SKM-1 treated with dmso at 0.1 percent for 144 hours (cell line): ENCODE results near the gene RASSF4.

Source experiments
- DNase-seq: peaks from one replicate; lab custom pipeline; 2025; ENCODE audit not compliant: unreplicated experiment; lab: John Stamatoyannopoulos, UW

RASSF4 gene

DNA sequence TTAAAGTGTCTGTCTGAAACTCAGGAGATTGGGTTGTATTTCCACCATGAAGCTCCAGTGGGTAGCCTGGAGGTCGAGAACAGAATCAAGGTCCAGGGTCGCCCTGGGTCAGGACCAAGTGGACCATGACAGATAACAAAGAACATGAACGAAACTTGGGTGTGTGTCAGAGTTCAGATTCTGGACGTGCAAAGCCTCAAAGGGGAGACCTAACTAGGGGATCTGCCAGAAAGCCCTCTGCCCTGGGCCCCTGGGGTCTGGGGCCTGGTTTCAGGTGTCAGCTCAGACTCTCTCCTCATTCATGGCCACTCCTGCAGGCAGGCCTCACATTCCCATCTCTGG lies 1.6 kb downstream of the RASSF4 start:
- no peak for DNase-seq

DNA sequence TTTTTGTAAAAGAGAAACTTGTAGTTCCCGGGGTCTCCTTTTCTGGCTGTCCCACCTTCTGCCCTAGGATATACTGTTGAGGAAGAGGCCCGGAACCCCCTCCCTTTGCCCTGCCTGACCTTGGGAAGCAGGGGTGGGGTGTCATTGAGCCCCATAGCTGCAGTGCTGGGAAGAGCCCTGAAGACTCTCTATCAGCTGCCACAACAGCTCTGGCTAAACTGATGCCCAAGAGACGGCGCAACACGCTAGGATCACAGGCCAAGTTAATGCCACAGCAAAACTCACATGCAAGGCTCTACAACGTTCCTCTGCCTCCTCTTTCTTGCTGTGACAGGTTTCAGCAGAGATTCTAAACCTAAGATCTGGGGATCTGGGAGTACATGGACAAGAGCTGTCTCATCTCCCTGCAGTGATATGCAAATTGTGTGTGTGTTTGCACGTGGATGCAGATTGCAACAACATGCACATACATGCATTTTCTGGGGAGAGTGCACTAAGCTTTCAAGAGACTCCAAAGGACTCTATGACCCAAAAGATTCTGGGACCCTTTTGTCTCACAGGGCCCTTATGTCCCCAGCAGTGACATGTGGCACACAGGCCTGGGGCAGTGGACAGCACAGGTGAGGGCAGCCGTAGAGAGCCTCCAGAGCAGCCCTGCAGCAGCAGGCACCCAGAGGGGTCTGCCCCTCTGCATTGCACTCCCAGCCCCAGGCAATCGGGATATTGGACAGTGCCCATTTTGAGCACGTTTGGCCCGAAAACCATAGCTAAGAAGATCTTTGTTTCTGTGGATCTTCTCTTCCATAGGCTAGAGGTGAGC lies 2.5 kb downstream of the RASSF4 start:
- DNase-seq, result no peak

DNA sequence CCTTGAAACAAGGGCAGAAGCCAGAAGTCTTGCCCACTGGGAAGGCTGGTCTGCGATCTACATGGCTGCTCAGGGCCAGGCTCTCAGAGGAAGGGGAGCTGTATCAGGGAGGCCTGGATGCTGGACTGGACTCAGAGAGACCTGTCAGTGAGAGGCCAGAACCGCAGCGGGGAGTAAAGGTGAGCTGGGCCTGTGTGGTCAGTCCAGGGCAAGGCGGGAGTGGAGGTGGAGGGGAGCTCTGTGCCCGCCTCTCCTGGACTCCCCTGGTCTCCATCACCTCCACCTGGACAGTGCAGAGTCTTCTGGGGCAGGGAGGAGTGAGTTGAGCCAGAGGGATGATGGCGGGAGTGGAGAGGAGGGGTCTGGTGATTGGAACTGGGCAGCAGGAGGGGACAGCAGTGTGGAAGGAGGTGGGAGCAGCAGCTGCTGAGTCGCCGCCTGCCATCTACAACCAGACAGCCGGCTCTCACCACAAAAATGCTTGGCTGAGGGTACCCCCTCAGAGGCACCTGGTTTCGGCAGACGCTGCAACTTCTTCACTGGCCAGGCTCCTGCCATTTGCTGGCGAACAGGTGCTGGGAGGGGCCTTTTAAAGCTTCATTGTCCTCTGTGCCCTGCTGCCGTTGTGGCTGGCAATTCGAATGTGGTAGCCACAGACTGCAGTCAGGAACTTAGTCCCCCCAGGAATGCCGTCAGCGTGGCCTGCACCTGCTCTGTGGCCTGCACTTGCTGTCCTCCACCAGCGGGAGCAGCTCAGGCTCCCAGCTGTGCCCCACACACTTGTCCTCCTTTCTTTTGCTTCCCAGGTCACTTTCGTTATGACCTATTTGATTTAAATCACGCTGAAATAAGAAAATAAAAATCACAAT lies 3.5 kb downstream of the RASSF4 start:
- peak; percentile 25 for DNase-seq

DNA sequence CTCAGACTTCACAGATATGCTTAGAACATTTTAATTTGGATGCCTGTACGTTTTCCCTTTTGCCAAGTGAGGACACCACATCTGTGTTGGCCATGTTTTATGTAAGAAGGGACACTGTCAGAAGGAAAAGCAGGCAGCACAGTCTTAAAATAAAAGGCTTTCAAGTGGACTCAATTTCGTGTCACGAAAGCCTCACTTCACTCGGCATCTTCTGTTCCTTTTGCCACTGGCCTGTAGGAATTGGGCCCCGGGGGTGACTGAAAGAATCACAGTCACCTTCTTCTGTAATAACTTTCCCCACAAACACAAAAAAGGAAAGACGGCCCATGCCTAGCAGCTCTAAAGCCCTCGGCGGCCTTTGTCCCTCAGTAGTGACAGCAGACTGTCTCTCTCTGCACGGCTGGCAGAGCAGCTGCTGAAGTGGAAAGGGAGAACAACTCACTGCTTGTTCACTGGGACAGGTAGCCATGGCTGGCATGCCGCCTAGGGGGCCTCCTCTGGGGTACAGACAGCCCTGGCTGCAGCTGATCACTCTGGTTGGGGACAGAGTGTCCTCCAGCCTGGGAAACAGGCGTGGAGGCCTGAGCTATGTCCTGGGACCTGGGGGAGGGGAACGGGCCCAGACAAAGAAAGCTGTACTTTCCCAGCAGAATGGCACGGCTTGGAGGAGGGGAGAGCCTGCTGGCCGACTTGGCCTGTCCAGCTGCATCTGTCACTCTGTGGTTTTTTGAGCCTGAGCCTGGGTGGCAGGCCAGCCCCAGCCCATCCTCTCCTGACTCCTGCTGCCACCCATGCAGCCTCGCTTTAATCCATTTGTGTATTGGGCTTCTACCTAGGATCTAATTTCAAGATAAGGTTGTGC lies 4.4 kb downstream of the RASSF4 start:
- DNase-seq, result no peak

DNA sequence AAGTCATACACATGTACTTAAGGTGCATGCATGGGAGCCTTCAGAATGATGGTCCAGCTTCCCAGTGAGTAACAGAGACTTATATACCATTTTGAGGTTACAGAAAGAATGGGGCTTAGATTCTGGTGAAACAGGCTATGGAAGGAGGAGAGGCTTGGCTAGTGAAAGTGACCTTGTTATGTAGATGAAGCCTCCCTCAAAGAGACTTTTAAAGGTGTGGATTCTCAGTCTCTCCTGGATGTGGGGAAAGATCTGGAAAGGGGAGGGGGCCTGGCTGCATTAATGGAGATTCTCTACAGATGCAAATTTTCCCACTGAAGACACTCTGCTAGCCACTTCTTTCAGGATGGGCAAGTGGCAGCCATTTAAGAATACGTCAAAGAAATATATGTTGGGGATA lies 5.5 kb downstream of the RASSF4 start:
- no peak for DNase-seq

DNA sequence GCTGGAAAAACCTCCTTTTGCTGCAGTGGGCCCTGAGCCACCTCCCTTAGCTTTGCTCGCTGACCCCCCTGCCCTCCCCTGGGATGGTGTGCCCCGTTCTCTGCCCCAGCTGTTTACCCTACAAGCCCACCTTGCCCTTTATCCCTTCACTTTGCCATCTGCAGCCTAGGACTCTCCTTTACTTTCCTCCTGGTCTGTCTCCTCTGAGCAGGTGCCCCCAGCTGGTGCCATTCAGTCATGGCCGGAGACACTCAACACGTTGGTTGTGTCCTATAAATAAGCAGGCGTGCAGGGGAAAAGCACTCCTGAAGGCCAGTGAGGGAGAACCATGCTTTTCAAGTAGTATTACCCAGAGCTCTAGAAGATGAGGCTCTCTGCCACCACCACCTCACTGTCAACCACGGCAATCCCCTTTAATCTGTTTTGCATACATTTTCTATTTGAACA lies 6.1 kb downstream of the RASSF4 start:
- DNase-seq, result no peak

DNA sequence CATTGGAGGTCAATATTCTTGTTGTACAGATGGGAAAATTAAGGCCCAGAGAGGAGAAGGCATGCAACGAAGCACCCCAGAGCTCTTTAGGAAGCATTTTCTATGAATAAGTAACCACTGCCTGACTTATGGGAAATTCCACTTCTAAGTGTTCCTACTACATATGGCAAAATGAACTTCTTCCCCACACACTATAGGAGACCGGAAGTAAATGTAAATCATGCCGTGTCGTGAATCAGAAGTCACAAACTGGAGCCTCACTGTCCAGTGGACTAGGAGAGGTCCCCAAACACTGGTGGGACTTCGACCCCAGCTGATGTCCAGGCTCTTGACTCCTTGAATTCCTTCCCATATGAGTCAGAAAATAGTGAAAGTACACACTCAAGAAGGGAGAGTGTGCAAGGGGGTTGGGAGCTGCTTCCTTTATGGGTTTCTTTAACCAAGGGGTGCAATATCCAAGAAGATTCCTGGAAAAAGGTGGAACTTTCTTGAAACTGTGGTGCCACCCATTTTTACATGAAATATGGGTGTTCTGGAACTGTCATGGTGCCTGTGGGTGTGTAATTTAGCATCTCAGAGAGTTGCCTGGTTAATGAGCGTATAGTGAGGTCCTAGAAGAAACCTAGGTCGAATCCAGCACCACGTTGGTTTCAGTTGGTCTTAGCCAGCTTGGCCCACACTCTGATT lies 6.7 kb downstream of the RASSF4 start:
- DNase-seq, result no peak

DNA sequence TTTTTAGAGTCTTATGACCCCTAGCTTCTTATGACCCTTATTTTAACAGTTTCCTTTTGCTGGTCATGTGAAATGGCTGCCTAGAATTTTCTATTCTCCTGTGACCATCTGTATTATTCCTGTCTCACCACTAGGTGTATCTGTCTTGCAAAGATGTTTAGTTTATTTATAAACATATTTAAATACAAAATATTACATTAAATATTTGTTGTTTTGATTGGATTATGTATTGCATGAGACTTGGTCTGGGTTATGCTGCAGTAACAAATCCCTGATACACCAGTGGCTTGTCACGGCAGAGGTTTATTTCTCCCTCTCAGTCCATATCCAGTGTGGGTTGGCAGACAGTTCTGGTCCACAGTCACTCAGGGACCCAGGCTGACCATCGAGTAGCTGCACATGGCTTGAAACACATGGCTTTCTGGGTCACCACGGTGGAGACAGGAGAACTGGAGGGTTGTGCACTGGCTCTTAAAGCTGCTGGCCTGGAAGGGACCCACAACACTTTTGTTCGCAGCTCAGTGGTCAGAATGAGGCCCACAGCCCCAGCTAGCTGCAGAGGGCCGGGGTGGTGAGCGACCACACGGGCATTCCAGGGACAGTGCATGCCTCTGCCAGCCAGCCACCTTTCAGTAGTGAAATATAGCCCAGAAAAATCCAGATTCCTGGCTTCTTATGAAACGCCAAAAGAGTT lies 7.4 kb downstream of the RASSF4 start:
- no peak for DNase-seq

DNA sequence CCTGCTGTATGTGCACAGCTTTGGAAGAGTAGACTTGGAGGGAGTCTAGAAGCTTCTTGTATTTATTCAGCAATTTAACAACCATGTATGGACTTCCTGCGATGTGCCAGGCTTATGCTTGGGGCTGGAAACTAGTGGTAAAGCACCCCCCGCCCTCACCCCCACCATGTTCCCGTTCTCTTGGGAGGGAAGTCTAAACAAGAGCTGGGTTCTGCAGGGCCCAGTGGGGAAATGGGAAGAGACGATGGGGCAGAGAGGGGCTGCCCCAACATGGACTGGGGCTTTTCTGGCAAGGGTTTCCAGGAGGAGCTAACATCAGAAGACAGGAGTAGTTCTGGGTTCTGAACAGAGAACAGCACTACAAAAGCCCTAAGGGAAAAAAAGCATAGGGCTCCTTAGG lies 8.0 kb downstream of the RASSF4 start:
- no peak for DNase-seq

DNA sequence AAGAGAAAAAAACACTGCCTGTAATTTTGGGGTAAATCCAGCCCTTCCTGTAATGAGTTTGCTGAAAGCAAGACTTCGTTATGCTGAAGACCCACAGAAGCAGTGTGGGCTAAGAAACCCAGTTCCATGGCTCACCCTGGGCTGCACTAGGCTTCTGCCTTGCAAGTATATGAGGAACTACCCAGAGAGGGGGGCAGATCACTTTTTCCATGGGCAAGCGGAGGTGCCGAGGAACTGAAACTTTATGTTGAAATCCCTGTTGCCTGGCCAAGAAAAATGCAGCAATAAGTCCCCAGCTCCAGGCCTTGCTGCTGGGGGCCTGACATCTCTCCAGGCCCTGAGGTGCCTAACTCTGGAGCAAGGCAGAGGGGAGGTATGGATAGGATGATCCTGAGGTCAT lies 8.5 kb downstream of the RASSF4 start:
- DNase-seq, result peak; percentile 97

DNA sequence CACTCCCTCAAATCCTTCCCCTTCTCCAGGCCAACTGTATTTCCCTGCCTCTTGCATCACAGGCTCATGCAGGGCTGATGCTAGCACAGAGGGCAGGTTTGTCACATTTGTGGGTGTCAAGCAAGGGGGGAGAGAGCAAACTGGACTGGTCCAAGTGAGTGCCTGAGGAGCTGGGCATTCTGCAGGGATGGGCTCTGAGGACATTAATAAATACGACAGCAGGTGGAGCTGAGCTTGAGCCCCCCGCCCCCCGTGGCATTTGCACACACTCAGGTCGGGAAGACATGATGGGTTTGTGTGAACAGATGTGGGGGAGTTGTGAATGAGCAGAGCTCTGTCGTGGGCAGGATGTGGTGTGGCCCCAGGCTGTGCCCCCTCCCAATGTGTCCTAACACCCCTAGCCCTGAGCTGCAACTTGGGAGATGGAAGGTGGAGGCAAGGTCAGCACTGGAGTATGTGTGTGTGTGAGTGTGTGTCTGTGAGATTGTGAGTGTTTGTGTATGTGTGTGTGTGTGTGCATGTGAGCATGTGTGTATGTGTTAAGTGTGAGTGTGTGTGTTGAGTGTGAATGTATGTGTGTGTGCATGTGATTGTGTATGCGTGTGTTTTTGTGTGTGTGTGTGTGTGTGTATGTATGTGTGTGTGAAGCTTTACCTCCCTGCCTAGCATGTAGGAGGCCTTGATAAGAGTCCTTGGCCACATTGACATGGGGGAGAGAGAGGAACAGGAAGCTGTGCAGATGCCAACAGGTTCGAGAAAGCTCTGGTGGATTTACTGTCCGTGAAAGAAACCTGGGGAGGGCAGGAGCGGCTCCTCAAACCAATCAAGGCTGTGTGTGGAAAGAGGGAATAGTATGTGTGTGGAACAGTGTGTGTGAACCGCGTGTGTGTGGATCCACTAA lies 9.1 kb downstream of the RASSF4 start:
- DNase-seq, result peak; percentile 81

DNA sequence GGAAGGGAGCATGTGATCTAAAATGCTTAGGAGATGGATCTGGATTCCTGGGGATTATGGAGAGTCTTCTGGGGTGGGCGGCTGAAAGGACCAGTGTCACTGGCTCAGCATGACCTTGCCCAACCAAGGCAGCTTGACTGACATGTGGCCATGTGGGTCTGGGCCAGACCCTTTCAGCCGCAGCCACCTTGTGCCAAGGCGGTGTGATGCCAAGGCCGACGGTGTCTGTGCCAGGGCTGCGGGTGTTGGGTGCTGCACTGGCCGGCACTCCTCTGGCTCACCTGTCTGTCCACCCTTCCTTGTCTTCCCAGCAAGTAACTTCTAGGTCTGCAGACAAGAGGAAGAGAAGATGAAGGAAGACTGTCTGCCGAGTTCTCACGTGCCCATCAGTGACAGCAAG lies 10.3 kb downstream of the RASSF4 start:
- DNase-seq, result no peak

DNA sequence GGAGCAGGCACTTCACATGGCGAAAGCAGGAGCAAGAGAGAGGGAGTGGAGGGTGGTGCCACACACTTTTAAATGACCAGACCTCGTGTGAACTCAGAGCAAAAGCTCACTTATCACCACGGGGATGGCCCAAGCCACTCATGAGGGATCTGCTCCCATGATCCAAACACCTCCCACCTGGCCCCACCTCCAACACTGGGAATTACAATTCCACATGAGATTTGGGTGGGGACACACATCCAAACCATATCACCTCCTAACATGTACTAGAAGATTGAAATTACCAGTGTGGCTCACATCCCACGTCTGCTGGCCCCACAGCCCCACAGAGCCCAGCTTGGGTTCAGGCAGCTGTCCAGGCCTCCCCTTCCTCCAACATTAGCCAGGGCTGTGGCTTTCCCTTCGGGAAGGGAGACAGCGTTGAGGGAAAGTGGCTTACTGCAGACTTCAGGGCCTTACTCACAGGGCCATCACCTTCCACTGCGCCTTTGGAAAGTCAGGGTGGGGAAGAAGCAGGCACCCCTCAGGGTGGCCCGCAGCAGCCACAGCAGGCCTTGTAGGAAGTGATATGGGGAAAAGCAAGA lies 11.3 kb downstream of the RASSF4 start:
- no peak for DNase-seq

DNA sequence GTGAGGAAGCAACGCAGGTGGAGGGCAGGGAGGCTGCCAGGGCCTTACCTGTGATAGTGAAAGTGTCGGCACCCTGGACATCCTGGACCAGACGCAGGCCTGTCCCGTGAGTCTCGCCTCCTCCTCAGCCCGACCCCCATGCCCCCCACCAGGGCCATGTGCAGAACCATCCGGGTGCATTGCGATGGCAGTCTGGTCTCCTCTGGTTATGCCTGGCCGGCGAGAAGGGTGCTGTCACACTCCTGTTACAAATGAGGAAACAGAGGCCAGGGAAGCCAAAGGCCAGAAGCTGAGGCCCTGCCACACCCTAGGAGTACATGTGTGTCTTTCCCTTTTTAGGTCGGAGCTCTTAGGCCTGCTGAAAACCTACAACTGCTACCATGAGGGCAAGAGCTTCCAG lies 11.8 kb downstream of the RASSF4 start:
- DNase-seq, result peak; percentile 18

DNA sequence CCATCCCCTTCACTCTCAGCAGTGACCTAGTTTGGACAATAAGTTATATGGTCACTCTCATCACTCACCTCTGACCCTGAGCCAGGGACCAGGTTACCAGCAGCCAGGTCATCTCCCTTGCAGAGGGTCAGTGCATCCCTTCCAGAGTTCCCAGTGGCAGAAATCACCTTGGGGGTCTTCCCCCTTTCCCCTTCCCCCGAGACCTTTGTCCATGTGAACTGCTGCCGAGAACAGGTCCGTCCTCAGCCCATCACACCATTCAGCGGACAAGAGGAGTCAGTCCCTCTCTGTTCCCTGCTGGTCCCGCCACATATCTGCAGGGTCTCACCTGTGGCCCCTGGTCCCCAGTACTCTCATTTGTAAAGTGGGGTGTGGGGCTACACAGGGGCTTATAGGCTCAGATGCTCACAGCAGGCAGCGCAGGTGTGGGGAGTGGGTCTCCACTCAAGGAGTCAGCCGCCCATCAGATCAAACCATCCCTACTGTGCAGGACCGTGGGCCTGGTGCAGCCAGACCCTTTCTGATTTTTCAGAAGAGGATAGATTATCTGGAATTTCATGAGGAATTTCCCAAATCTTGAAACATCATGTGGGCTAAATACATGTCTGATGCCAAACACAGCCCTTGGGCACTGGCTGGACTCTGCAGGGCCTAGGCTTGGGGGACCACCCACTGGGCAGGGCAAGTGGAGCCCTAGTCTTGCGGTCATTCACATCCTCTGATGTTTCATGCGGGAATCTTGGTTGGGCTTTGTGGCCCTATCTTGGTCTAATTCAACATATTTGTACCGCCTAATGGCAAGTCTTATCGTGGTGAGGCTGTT lies 12.5 kb downstream of the RASSF4 start:
- no peak for DNase-seq

DNA sequence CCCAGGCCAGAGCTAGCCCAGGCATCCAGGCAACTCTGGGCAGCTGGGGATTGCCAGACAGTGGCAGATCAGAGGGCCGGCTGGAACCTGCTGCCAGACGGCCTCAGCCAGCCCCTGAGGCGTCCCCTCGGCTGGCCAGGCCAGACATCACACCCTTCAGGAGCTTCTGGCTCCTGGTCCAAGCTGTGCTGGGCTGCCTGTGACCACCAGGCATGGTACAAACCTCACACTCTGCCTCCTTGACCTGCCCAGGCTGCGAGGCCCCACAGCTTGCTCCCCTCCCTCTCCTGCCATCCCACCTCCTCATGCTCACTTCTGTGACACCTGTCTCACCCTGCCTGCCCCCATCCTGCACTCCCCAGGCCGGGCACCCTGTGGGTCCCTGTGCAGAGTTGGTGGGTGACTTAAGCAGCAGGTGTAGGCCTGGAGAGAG lies 13.3 kb downstream of the RASSF4 start:
- DNase-seq, result no peak

DNA sequence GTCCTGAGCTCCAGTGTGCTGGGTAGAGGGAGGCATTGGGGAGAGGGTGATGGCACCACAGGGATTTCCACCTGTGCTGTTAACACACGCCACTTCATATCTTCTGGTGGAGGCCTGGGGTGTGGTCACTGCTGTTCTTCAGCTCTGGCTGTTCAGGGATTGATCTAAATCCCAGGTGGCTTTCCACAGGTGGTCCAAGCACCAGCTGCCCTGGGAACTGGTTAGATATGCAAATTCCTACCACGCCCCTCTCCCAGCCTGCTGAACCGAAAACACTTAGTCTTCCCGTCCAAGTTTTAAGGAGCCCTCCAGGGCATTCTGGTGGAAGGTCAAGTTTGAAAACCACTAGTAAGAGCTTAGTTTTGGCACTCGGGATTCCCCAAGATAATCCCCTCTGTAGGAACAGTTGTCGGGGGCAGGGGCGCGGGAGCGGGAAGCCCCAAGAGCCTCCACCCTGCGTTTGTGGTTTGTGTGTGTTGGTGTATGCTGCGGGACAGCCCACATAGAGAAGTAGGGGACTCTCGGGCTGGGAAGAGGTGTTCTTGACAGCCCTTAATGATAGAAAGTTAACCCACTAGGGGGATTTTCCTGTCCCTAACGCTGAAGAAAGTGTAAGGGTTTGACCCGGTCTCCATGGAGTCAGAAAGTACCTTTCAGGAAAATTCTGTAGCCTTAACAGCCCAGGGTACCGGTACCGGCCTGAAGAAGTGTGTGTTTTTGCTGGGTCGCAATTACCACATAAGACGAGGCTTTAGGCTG lies 13.9 kb downstream of the RASSF4 start:
- DNase-seq, result no peak
